ENCODE data around the gene TASP1.

The TASP1 gene

GRCh38 chr20:13474467-13474866, 164.3 kb downstream of the TASP1 start:
- no peak overlapping the region for H3K4me3 Mint-ChIP-seq

DNA sequence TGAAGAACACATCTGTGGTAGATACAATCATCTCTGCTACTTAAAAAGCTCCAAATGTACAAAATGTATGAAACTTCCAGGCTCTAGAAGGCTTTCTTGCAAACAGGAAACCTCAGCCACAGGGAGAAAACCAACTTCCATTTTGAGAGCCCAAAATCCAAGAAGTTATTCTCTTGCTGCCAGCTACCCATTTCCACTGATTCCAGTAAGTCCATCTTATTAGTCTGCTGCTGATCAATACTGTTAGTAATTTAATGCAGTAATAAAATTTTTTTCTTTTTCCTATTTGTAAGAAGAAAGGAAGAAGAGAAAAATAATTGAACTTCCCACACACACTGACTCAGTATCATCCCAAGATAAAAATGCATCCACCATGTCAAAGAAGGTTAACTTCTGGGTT, 169.5 kb downstream of the TASP1 start:
- Mint-ChIP-seq H3K9me3 (peaks cover 35% of the 10 kb centered on the region), H3K36me3 (ENCODE audit: low read depth) (peaks cover 58% of the 10 kb centered on the region), H3K27ac (no peak overlapping the region), H3K4me3 (no peak overlapping the region), H3K27me3 (ENCODE audit: low read depth, poor library complexity) (no peaks in the 10 kb centered on the region), H3K4me1 (no peaks in the 10 kb centered on the region)
- TF ChIP-seq, protein P1, sequence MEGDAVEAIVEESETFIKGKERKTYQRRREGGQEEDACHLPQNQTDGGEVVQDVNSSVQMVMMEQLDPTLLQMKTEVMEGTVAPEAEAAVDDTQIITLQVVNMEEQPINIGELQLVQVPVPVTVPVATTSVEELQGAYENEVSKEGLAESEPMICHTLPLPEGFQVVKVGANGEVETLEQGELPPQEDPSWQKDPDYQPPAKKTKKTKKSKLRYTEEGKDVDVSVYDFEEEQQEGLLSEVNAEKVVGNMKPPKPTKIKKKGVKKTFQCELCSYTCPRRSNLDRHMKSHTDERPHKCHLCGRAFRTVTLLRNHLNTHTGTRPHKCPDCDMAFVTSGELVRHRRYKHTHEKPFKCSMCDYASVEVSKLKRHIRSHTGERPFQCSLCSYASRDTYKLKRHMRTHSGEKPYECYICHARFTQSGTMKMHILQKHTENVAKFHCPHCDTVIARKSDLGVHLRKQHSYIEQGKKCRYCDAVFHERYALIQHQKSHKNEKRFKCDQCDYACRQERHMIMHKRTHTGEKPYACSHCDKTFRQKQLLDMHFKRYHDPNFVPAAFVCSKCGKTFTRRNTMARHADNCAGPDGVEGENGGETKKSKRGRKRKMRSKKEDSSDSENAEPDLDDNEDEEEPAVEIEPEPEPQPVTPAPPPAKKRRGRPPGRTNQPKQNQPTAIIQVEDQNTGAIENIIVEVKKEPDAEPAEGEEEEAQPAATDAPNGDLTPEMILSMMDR (IDR thresholded peaks at IDR 0.05), result no peak
- no peak for DNase-seq

More at GRCh38 chr20:13474467-13474866, 164.3 kb downstream of the TASP1 start:
- Mint-ChIP-seq H3K9me3 (peaks cover 23% of the 10 kb centered on the region), H3K4me1 (no peaks in the 10 kb centered on the region), H3K27ac (no peak overlapping the region), H3K36me3 (ENCODE audit: low read depth) (peaks cover 46% of the 10 kb centered on the region), H3K27me3 (ENCODE audit: low read depth, poor library complexity) (no peaks in the 10 kb centered on the region)
- DNase-seq, result no peak
- TF ChIP-seq, protein P1 (IDR thresholded peaks at IDR 0.05), result no peak

GRCh38 chr20:13468166-13468565, 170.6 kb downstream of the TASP1 start:
- TF ChIP-seq, protein P1 (IDR thresholded peaks at IDR 0.05), result no peak
- H3K9me3 Mint-ChIP-seq, result peaks cover 29% of the 10 kb centered on the region
- H3K27ac Mint-ChIP-seq, result no peak overlapping the region
- DNase-seq, result no peak
- H3K4me1 Mint-ChIP-seq, result no peaks in the 10 kb centered on the region
- no peak overlapping the region for H3K4me3 Mint-ChIP-seq
- no peaks in the 10 kb centered on the region for H3K27me3 Mint-ChIP-seq (ENCODE audit: low read depth, poor library complexity)
- peaks cover 52% of the 10 kb centered on the region for H3K36me3 Mint-ChIP-seq (ENCODE audit: low read depth)

DNA sequence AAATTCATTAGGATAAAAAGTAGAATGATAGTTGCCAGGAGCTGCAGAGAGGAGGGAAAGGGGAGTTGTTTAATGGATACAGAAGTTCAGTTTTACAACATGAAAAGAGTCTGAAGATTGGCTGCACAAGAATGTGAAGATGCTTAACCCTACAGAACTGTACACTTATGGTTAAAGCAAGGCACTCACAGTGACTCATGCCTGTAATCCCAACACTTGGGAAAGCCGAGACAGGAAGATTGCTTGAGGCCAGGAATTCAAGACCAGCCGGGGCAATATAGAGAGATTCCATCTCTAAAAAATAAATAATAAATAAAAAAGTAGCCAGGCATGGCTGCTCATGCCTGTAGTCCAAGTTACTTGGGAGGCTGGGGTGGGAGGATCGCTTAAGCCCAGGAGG, 174.0 kb downstream of the TASP1 start:
- H3K27ac Mint-ChIP-seq, result no peak overlapping the region
- no peaks in the 10 kb centered on the region for H3K27me3 Mint-ChIP-seq (ENCODE audit: low read depth, poor library complexity)
- H3K36me3 Mint-ChIP-seq (ENCODE audit: low read depth), result peaks cover 21% of the 10 kb centered on the region
- TF ChIP-seq, protein P1 (IDR thresholded peaks at IDR 0.05), result no peak
- no peak overlapping the region for H3K4me3 Mint-ChIP-seq
- DNase-seq, result no peak
- no peaks in the 10 kb centered on the region for H3K4me1 Mint-ChIP-seq
- peaks cover 13% of the 10 kb centered on the region for H3K9me3 Mint-ChIP-seq

GRCh38 chr20:13461849-13462458, 176.8 kb downstream of the TASP1 start:
- Mint-ChIP-seq H3K27me3 (ENCODE audit: low read depth, poor library complexity) (no peaks in the 10 kb centered on the region), H3K27ac (no peak overlapping the region), H3K36me3 (ENCODE audit: low read depth) (no peaks in the 10 kb centered on the region), H3K4me3 (no peak overlapping the region), H3K4me1 (no peaks in the 10 kb centered on the region), H3K9me3 (no peaks in the 10 kb centered on the region)
- TF ChIP-seq, protein P1 (IDR thresholded peaks at IDR 0.05), result no peak
- DNase-seq, result no peak

- no peaks in the 10 kb centered on the region for H3K9me3 Mint-ChIP-seq
- H3K4me1 Mint-ChIP-seq, result no peaks in the 10 kb centered on the region
- H3K27ac Mint-ChIP-seq, result no peak overlapping the region
- no peak overlapping the region for H3K4me3 Mint-ChIP-seq
- TF ChIP-seq, protein P1 (IDR thresholded peaks at IDR 0.05), result peak; percentile 51
- peaks cover 8% of the 10 kb centered on the region for H3K36me3 Mint-ChIP-seq (ENCODE audit: low read depth)
- no peaks in the 10 kb centered on the region for H3K27me3 Mint-ChIP-seq (ENCODE audit: low read depth, poor library complexity)
- DNase-seq, result no peak
Measured at GRCh38 chr20:13458860-13459451, 179.8 kb downstream of the TASP1 start.

All from nephron progenitor cell (in vitro differentiated cells).